SK-N-SH treated with all-trans-retinoic acid at 6 μM for 48 hours (cell line): ENCODE measurements around the gene ARHGAP10.

Experiments
- ATAC-seq: fragments of 200-7000 bp; cut with Tn5 transposase; 3 replicates; pipeline ENCODE4 v1.9.1; 2020; ENCODE audit warnings: mild to moderate bottlenecking, moderate library complexity
- ARNTL ChIP-seq: fragments of 450-650 bp; formaldehyde crosslinking; IDR thresholded peaks from 2 replicates; pipeline ENCODE4 v1.5.0; 2020; ENCODE audit warnings: low read depth, mild to moderate bottlenecking, moderate library complexity, borderline replicate concordance
- BACH2 ChIP-seq: fragments of 250-450 bp; sonication (Bioruptor Pico); IDR thresholded peaks from 2 replicates; pipeline ENCODE4 v1.9.0; 2021; ENCODE audit warnings: mild to moderate bottlenecking, borderline replicate concordance
- CSDC2 ChIP-seq: fragments of 250-450 bp; sonication (Bioruptor Pico); IDR thresholded peaks from 2 replicates; pipeline ENCODE4 v1.5.0; 2020; ENCODE audit warnings: mild to moderate bottlenecking, moderate library complexity
- CSRNP3 ChIP-seq: fragments of 250-450 bp; sonication (Bioruptor Pico); IDR thresholded peaks from 2 replicates; pipeline ENCODE4 v1.5.1; 2021; ENCODE audit warnings: mild to moderate bottlenecking, moderate library complexity
- ESRRG ChIP-seq: fragments of 250-450 bp; sonication (Bioruptor Pico); IDR thresholded peaks from 2 replicates; pipeline ENCODE4 v1.6.1; 2021; ENCODE audit warnings: mild to moderate bottlenecking
- GLIS3 ChIP-seq: fragments of 250-450 bp; sonication (Bioruptor Pico); IDR thresholded peaks from 2 replicates; pipeline ENCODE4 v1.5.0; 2020; ENCODE audit warnings: mild to moderate bottlenecking, moderate library complexity
- ISL1 ChIP-seq: fragments of 250-450 bp; sonication (Bioruptor Pico); IDR thresholded peaks from 2 replicates; pipeline ENCODE4 v2.1.2; 2022; ENCODE audit warnings: mild to moderate bottlenecking, moderate library complexity
- PATZ1 ChIP-seq: fragments of 250-450 bp; sonication (Bioruptor Pico); IDR thresholded peaks from 2 replicates; pipeline ENCODE4 v1.8.0; 2020; ENCODE audit warnings: mild to moderate bottlenecking, moderate library complexity, borderline replicate concordance
- PPARA ChIP-seq: fragments of 250-450 bp; sonication (Bioruptor Pico); IDR thresholded peaks from 2 replicates; pipeline ENCODE4 v1.5.0; 2020; ENCODE audit warnings: mild to moderate bottlenecking, borderline replicate concordance
- RARB ChIP-seq: fragments of 250-450 bp; sonication (Bioruptor Pico); IDR thresholded peaks from 2 replicates; pipeline ENCODE4 v1.8.0; 2021; ENCODE audit warnings: mild to moderate bottlenecking, moderate library complexity
- SNAI2 ChIP-seq: fragments of 250-450 bp; sonication (Bioruptor Pico); IDR thresholded peaks from 2 replicates; pipeline ENCODE4 v1.5.0; 2020; ENCODE audit warnings: mild to moderate bottlenecking, moderate library complexity
- TCF4 ChIP-seq: fragments of 250-450 bp; sonication (Bioruptor Pico); IDR thresholded peaks from 2 replicates; pipeline ENCODE4 v1.8.0; 2021; ENCODE audit warnings: mild to moderate bottlenecking, moderate library complexity, borderline replicate concordance
- TOX ChIP-seq: fragments of 250-450 bp; sonication (Bioruptor Pico); IDR thresholded peaks from 2 replicates; pipeline ENCODE4 v1.8.0; 2021; ENCODE audit warnings: mild to moderate bottlenecking, moderate library complexity, borderline replicate concordance
- ZC3H10 ChIP-seq: fragments of 250-450 bp; sonication (Bioruptor Pico); IDR thresholded peaks from 2 replicates; pipeline ENCODE4 v1.5.1; 2021; ENCODE audit warnings: mild to moderate bottlenecking, moderate library complexity
- ZFP3 ChIP-seq: fragments of 250-450 bp; sonication (Bioruptor Pico); IDR thresholded peaks from 2 replicates; pipeline ENCODE4 v1.5.0; 2020; ENCODE audit warnings: mild to moderate bottlenecking, moderate library complexity
- ZFP30 ChIP-seq: fragments of 450-650 bp; formaldehyde crosslinking; IDR thresholded peaks from 2 replicates; pipeline ENCODE4 v1.5.0; 2022; ENCODE audit warnings: mild to moderate bottlenecking, moderate library complexity
- ZNF565 ChIP-seq: fragments of 450-650 bp; formaldehyde crosslinking; conservative IDR thresholded peaks from 2 replicates; pipeline ENCODE4 v1.5.0; 2020; ENCODE audit warnings: low read depth, mild to moderate bottlenecking, moderate library complexity
- ZNF70 ChIP-seq: fragments of 450-650 bp; formaldehyde crosslinking; IDR thresholded peaks from 2 replicates; pipeline ENCODE4 v1.5.0; 2020; ENCODE audit warnings: mild to moderate bottlenecking, moderate library complexity
- ZNF8 ChIP-seq: fragments of 450-650 bp; formaldehyde crosslinking; IDR thresholded peaks from 2 replicates; pipeline ENCODE4 v1.5.0; 2020; ENCODE audit warnings: mild to moderate bottlenecking, moderate library complexity
- TF ChIP-seq, protein P1 (sequence below): fragments of 250-450 bp; sonication (Bioruptor Pico); IDR thresholded peaks from 2 replicates; pipeline ENCODE4 v1.5.0; 2020; ENCODE audit warnings: mild to moderate bottlenecking, moderate library complexity
- TF ChIP-seq, protein P2 (sequence below): fragments of 250-450 bp; sonication (Bioruptor Pico); IDR thresholded peaks from 2 replicates; pipeline ENCODE4 v1.5.1; 2020; ENCODE audit warnings: low read depth, mild to moderate bottlenecking, moderate library complexity
- TF ChIP-seq, protein P3 (sequence below): fragments of 250-450 bp; sonication (Bioruptor Pico); IDR thresholded peaks from 2 replicates; pipeline ENCODE4 v1.8.0; 2021; ENCODE audit warnings: low read depth, mild to moderate bottlenecking, moderate library complexity, borderline replicate concordance

ARHGAP10 gene

GRCh38 chr4:148093065-148093464, 361.2 kb downstream of the ARHGAP10 start:
- TF ChIP-seq ZFP3 (CRISPR knock-in tag): no peak
- TF ChIP-seq SNAI2: no peak
- TF ChIP-seq CSDC2 (CRISPR knock-in tag): no peak
- no peak for TF ChIP-seq ARNTL
- no peak for TF ChIP-seq GLIS3 (CRISPR knock-in tag)
- no peak for TF ChIP-seq ESRRG (CRISPR knock-in tag)
- no peak for ATAC-seq

GRCh38 chr4:148094149-148094548, 362.3 kb downstream of the ARHGAP10 start:
- TF ChIP-seq ISL1 (no peak), BACH2 (CRISPR knock-in tag) (no peak), CSRNP3 (no peak), ARNTL (no peak), ESRRG (CRISPR knock-in tag) (no peak), SNAI2 (no peak), ZC3H10 (no peak), ZNF70 (no peak), TOX (CRISPR knock-in tag) (no peak), PPARA (CRISPR knock-in tag) (no peak), GLIS3 (CRISPR knock-in tag) (no peak), ZFP3 (CRISPR knock-in tag) (no peak), RARB (CRISPR knock-in tag) (no peak), PATZ1 (CRISPR knock-in tag) (no peak)
- TF ChIP-seq, protein P1, sequence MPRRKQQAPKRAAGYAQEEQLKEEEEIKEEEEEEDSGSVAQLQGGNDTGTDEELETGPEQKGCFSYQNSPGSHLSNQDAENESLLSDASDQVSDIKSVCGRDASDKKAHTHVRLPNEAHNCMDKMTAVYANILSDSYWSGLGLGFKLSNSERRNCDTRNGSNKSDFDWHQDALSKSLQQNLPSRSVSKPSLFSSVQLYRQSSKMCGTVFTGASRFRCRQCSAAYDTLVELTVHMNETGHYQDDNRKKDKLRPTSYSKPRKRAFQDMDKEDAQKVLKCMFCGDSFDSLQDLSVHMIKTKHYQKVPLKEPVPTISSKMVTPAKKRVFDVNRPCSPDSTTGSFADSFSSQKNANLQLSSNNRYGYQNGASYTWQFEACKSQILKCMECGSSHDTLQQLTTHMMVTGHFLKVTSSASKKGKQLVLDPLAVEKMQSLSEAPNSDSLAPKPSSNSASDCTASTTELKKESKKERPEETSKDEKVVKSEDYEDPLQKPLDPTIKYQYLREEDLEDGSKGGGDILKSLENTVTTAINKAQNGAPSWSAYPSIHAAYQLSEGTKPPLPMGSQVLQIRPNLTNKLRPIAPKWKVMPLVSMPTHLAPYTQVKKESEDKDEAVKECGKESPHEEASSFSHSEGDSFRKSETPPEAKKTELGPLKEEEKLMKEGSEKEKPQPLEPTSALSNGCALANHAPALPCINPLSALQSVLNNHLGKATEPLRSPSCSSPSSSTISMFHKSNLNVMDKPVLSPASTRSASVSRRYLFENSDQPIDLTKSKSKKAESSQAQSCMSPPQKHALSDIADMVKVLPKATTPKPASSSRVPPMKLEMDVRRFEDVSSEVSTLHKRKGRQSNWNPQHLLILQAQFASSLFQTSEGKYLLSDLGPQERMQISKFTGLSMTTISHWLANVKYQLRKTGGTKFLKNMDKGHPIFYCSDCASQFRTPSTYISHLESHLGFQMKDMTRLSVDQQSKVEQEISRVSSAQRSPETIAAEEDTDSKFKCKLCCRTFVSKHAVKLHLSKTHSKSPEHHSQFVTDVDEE: no peak
- TF ChIP-seq, protein P2, sequence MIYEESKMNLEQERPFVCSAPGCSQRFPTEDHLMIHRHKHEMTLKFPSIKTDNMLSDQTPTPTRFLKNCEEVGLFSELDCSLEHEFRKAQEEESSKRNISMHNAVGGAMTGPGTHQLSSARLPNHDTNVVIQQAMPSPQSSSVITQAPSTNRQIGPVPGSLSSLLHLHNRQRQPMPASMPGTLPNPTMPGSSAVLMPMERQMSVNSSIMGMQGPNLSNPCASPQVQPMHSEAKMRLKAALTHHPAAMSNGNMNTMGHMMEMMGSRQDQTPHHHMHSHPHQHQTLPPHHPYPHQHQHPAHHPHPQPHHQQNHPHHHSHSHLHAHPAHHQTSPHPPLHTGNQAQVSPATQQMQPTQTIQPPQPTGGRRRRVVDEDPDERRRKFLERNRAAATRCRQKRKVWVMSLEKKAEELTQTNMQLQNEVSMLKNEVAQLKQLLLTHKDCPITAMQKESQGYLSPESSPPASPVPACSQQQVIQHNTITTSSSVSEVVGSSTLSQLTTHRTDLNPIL (CRISPR knock-in tag): no peak
- no peak for ATAC-seq

DNA sequence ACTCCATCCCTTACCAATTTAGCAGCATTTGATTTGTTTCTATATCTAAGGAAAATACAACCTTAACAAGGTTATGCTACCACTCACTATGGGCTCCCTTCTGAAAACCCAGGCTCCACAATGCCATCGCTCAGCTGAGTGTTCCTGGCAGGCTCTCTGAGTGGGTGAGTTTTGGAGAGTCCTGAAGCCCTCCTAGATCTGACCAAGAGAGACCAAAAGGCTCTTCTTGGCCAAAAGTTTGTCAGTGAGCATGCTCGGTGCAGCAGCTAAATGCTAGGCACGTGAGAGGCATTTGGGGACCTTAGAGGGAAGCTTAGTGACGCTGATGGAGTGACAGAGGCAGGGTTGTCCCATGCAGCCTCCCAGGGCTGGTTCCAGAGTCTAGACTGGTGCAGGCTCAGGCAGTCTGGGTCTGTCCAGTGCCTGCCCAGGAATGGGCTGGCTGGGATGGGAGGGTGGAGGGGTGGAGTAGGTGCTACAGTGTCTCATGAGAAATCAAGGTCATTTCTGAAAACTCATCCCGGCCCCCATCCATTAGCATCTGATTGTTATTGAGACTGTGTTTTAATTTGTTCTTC, 363.5 kb downstream of the ARHGAP10 start:
- no peak; the same call in 2 of the 3 replicates for ATAC-seq
- no peak for TF ChIP-seq CSRNP3
- TF ChIP-seq, all 23 proteins: peak for 0

GRCh38 chr4:148097801-148098200, 365.9 kb downstream of the ARHGAP10 start:
- ATAC-seq: no peak
- TF ChIP-seq, protein P3, sequence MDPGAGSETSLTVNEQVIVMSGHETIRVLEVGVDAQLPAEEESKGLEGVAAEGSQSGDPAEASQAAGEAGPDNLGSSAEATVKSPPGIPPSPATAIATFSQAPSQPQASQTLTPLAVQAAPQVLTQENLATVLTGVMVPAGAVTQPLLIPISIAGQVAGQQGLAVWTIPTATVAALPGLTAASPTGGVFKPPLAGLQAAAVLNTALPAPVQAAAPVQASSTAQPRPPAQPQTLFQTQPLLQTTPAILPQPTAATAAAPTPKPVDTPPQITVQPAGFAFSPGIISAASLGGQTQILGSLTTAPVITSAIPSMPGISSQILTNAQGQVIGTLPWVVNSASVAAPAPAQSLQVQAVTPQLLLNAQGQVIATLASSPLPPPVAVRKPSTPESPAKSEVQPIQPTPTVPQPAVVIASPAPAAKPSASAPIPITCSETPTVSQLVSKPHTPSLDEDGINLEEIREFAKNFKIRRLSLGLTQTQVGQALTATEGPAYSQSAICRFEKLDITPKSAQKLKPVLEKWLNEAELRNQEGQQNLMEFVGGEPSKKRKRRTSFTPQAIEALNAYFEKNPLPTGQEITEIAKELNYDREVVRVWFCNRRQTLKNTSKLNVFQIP (CRISPR knock-in tag): no peak
- TF ChIP-seq BACH2 (CRISPR knock-in tag): no peak
- TF ChIP-seq CSRNP3: no peak
- no peak for TF ChIP-seq SNAI2
- TF ChIP-seq GLIS3 (CRISPR knock-in tag): no peak
- TF ChIP-seq, protein P2 (CRISPR knock-in tag): no peak
- TF ChIP-seq ZFP30 (CRISPR knock-in tag): no peak
- TF ChIP-seq ISL1: no peak
- TF ChIP-seq ZC3H10: no peak
- TF ChIP-seq TCF4 (CRISPR knock-in tag): no peak
- TF ChIP-seq ZNF565 (CRISPR knock-in tag): no peak
- no peak for TF ChIP-seq ZNF70
- TF ChIP-seq ARNTL: no peak
- TF ChIP-seq ZNF8 (CRISPR knock-in tag): no peak
